ENCODE results near the gene IGFN1. TPM values are rescaled to one million over a fixed set of nuclear protein-coding genes. Genes with fewer than 3 reads are reported as not detected.
"Not testable (repeated sequence)": the region's sequence is repeated elsewhere in the genome, so short reads cannot be mapped to it uniquely, and the experiment has no call there.

The IGFN1 gene
- total RNA-seq, 1 experiment from 2014 or later = 4.3 TPM

- Histone ChIP-seq H3K4me3 (no peak overlapping the region), H3K4me1 (replicated peaks; ENCODE audit: insufficient read depth) (peaks cover 11% of the 10 kb centered on the region; the same call in 1 of the 2 replicates), H3K4me2 (no peak overlapping the region), H3F3A (ENCODE audit: insufficient read depth, low read depth) (no peaks in the 10 kb centered on the region), H3K27ac (no peak overlapping the region), H3K36me3 (ENCODE audit: low read depth) (no peaks in the 10 kb centered on the region), H3K9me3 (ENCODE audit: insufficient read depth, low read depth) (no peaks in the 10 kb centered on the region), H3K79me2 (ENCODE audit: low read depth) (0 out of 2 replicates have a peak, but pooled peaks cover 7% of the 10 kb centered on the region), H2AFZ (no peak overlapping the region), H3K27me3 (ENCODE audit: insufficient read depth, low read depth) (no peaks in the 10 kb centered on the region), H3K9me2 (ENCODE audit: insufficient read depth) (no peaks in the 10 kb centered on the region), H4K20me1 (ENCODE audit: insufficient read depth) (no peaks in the 10 kb centered on the region)
- DNase-seq = no peak
- POLR2A ChIA-PET (ENCODE audit: unreplicated experiment) = interaction anchor here (0.6 kb wide), 2 partner anchors 11 to 12 kb away, joined by 3 to 5 read pairs; no protein-coding TSS in a partner anchor
- TF ChIP-seq EZH2 (IDR thresholded peaks at IDR 0.05; ENCODE audit: low read depth) = no peak
- TF ChIP-seq, protein P1, sequence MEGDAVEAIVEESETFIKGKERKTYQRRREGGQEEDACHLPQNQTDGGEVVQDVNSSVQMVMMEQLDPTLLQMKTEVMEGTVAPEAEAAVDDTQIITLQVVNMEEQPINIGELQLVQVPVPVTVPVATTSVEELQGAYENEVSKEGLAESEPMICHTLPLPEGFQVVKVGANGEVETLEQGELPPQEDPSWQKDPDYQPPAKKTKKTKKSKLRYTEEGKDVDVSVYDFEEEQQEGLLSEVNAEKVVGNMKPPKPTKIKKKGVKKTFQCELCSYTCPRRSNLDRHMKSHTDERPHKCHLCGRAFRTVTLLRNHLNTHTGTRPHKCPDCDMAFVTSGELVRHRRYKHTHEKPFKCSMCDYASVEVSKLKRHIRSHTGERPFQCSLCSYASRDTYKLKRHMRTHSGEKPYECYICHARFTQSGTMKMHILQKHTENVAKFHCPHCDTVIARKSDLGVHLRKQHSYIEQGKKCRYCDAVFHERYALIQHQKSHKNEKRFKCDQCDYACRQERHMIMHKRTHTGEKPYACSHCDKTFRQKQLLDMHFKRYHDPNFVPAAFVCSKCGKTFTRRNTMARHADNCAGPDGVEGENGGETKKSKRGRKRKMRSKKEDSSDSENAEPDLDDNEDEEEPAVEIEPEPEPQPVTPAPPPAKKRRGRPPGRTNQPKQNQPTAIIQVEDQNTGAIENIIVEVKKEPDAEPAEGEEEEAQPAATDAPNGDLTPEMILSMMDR (conservative IDR thresholded peaks at IDR 0.05) = no peak
- intact Hi-C loops (cut with micrococcal nuclease; ENCODE audit: unreplicated experiment) = no loop called here
- BruUV-seq (replicated peaks) = no TSS peak
- CTCF ChIA-PET = no interaction called here
These were observed 33.8 kb upstream of the IGFN1 start for GRCh38 chr1:201156819-201157218.

DNA sequence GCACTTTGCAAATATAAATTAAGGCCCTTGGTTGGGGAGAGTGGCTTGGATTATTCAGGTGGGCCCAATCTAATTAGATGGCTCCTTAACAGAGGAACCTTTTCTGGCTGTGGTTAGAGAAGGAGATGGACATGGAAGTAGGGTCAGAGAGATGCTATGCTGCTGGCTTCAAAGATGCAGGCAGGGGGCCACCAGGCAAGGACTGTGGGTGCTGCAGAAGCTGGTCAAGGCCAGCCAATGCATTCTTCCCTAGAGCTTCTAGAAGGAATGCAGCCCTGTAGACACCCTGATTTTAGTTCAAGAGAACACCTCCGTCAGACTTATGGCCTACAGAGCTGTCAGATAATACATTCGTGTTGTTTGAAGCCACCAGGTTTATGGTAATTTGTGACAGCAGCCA is 32.7 kb upstream of the IGFN1 start:
- no peak overlapping the region for H3K27ac ChIP-seq
- no peaks in the 10 kb centered on the region for H3K9me2 ChIP-seq (ENCODE audit: insufficient read depth)
- no TSS peak for BruUV-seq (replicated peaks)
- H3K79me2 ChIP-seq (ENCODE audit: low read depth) = 0 out of 2 replicates have a peak, but pooled peaks cover 6% of the 10 kb centered on the region
- no peak for DNase-seq
- CTCF ChIA-PET = no interaction called here
- H3K36me3 ChIP-seq (ENCODE audit: low read depth) = no peaks in the 10 kb centered on the region
- H3K4me3 ChIP-seq = no peak overlapping the region
- POLR2A ChIA-PET (ENCODE audit: unreplicated experiment) = no interaction called here
- TF ChIP-seq EZH2 (IDR thresholded peaks at IDR 0.05; ENCODE audit: low read depth) = no peak
- TF ChIP-seq, protein P1 (conservative IDR thresholded peaks at IDR 0.05) = no peak
- H3F3A ChIP-seq (ENCODE audit: insufficient read depth, low read depth) = no peaks in the 10 kb centered on the region
- H3K27me3 ChIP-seq (ENCODE audit: insufficient read depth, low read depth) = no peaks in the 10 kb centered on the region
- peaks cover 10% of the 10 kb centered on the region; the same call in 1 of the 2 replicates for H3K4me1 ChIP-seq (replicated peaks; ENCODE audit: insufficient read depth)
- no peaks in the 10 kb centered on the region for H3K9me3 ChIP-seq (ENCODE audit: insufficient read depth, low read depth)
- H3K4me2 ChIP-seq = no peak overlapping the region
- no peaks in the 10 kb centered on the region for H4K20me1 ChIP-seq (ENCODE audit: insufficient read depth)
- H2AFZ ChIP-seq = no peak overlapping the region
- intact Hi-C loops (cut with micrococcal nuclease; ENCODE audit: unreplicated experiment) = no loop called here

- DNase-seq; CTCF ChIA-PET; H3K79me2 ChIP-seq (ENCODE audit: low read depth); intact Hi-C loops (cut with micrococcal nuclease; ENCODE audit: unreplicated experiment); H3K27ac ChIP-seq; H3K9me3 ChIP-seq (ENCODE audit: insufficient read depth, low read depth); H4K20me1 ChIP-seq (ENCODE audit: insufficient read depth); H3K4me1 ChIP-seq (replicated peaks; ENCODE audit: insufficient read depth); H3K36me3 ChIP-seq (ENCODE audit: low read depth); H2AFZ ChIP-seq; H3K4me3 ChIP-seq; H3F3A ChIP-seq (ENCODE audit: insufficient read depth, low read depth); BruUV-seq (replicated peaks); H3K27me3 ChIP-seq (ENCODE audit: insufficient read depth, low read depth); H3K9me2 ChIP-seq (ENCODE audit: insufficient read depth); POLR2A ChIA-PET (ENCODE audit: unreplicated experiment); H3K4me2 ChIP-seq: not testable (repeated sequence)
These were observed 27.6 kb upstream of the IGFN1 start for GRCh38 chr1:201163036-201163435.

DNA sequence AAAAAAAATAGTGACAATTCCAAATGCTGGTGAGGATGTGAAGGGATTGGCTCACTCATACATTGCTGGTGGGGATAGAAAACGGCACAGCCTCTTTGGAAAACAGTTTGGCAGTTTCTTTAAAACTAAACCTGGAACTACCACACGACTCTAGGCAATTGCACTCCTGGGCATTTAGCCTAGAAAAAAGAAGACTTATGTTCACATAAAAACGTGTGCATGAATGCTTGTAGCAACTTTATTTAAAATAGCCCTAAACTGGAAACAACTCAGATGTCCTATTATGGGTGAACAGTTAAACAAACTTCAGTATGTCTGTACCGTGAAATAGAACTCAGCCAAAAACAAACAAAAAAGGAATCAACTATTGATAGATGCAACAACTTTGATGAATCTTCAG is 26.9 kb upstream of the IGFN1 start:
- Histone ChIP-seq H3K9me3 (ENCODE audit: insufficient read depth, low read depth) (no peaks in the 10 kb centered on the region), H3K36me3 (ENCODE audit: low read depth) (no peaks in the 10 kb centered on the region), H3F3A (ENCODE audit: insufficient read depth, low read depth) (no peaks in the 10 kb centered on the region), H3K27ac (no peak overlapping the region), H4K20me1 (ENCODE audit: insufficient read depth) (no peaks in the 10 kb centered on the region), H3K79me2 (ENCODE audit: low read depth) (no peaks in the 10 kb centered on the region), H3K4me3 (no peak overlapping the region), H3K9me2 (ENCODE audit: insufficient read depth) (no peaks in the 10 kb centered on the region), H2AFZ (no peak overlapping the region), H3K4me2 (no peak overlapping the region), H3K4me1 (replicated peaks; ENCODE audit: insufficient read depth) (no peaks in the 10 kb centered on the region), H3K27me3 (ENCODE audit: insufficient read depth, low read depth) (no peaks in the 10 kb centered on the region)
- no peak for DNase-seq
- no peak for TF ChIP-seq EZH2 (IDR thresholded peaks at IDR 0.05; ENCODE audit: low read depth)
- TF ChIP-seq, protein P1 (conservative IDR thresholded peaks at IDR 0.05) = no peak
- POLR2A ChIA-PET (ENCODE audit: unreplicated experiment) = no interaction called here
- no TSS peak for BruUV-seq (replicated peaks)
- CTCF ChIA-PET = no interaction called here
- intact Hi-C loops (cut with micrococcal nuclease; ENCODE audit: unreplicated experiment) = no loop called here
